Left hindlimb (tissue), 1 donor: ENCODE data around the gene RBL2.

Experiments
- DNase-seq: peaks from one replicate; pipeline ENCODE4 v3.0.0-alpha.2; 2018

RBL2 gene

DNA sequence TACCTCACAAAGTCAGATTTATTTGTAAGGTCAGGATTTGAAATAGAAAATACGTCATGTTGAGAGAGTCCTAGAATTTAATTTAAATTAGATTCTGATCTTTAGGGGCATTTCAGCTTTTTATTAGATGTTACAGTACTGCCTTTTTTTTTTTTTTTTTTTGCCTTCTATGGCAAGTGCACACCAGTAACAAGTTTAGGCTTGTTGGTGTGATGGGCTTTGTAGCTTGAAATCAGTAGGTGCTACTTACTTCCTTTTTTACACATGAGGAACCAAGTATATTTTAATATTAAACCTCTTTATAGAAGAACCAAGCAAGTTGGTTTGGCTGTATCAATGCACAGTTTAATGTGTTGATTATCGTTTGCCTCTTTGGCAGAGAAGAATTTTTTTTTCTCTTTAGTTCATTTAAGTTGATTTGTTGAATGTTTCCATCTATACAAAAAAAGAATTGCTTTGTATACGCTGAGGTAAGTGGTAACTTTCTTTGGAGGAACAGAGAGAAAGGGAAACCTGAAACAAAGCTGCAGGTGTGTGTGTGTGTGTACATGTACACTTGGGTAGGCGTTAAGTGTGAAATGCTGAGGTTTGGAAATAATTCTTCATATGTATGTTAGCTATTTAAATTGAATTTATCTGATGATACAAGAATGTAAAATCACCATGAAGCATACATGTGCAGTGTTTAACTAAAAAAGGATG is 15.7 kb downstream of the RBL2 start:
- DNase-seq = no peak

DNA sequence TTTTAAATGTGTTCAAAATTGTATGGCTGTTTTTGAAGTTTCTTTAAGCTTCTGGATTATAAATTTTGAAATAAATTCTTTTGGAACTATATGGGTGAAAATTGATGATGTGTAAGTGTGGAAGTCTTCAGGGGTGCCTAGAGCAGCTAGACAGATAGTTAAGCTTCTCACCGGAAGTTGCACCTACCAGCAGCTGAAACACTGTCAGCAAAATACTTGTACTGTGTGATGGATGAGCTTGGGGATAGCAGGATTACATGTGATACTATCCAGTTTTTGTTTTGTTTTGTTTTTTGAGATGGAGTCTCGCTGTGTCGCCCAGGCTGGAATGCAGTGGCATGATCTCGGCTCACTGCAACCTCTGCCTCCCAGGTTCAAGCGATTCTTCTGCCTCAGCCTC is 19.7 kb downstream of the RBL2 start:
- DNase-seq = no peak

DNA sequence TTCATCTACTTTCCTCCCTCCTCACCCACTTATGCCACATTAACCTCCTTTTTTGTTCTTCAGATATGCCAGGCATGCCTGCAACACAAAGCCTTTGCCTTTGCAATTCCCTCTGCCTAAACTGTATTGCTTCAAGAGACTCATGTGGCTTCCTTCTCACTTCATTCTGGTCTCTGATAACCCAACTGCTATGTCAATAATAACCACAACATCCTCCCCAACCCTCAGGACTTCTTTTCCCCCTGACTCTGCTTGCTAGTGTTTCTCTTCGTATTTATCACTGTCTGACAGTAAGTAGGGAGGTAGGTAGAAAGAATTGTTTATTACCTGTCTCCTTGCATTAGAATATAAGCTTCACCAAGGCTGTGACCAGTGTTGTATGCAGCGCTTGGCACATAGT is 22.4 kb downstream of the RBL2 start:
- no peak for DNase-seq

DNA sequence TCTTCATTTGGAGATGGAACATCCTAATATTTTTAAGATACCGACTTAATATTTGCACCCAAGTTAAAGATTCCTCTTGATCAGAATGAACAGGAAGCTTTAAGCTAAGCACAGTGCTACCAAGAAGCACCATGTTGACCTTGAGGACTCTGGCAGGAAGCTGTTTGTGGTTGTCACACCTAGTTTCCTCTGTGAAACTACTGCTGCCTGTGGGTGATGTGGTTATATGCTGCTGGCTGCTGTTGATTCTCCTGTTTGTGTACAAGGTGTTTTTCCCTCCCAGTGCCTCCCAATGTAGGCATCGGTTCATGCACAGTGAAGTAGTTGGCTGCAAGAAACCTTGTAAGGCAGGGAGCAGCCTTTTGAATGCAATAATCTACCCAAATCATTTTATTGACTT is 23.4 kb downstream of the RBL2 start:
- DNase-seq = no peak

DNA sequence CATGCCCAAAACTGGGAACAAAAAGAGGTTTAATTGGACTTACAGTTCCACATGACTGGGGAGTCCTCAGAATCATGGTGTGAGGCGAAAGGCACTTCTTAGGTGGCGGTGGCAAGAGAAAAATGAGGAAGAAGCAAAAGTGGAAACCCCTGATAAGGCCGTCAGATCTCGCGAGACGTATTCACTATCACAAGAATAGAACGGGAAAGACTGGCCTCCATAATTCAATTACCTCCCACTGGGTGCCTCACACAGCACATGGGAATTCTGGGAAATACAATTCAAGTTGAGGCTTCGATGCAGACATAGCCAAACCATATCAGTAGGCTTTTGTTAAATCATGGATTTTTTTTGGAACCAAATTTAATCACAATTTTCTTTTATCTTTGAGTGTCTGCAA is 24.4 kb downstream of the RBL2 start:
- no peak for DNase-seq

DNA sequence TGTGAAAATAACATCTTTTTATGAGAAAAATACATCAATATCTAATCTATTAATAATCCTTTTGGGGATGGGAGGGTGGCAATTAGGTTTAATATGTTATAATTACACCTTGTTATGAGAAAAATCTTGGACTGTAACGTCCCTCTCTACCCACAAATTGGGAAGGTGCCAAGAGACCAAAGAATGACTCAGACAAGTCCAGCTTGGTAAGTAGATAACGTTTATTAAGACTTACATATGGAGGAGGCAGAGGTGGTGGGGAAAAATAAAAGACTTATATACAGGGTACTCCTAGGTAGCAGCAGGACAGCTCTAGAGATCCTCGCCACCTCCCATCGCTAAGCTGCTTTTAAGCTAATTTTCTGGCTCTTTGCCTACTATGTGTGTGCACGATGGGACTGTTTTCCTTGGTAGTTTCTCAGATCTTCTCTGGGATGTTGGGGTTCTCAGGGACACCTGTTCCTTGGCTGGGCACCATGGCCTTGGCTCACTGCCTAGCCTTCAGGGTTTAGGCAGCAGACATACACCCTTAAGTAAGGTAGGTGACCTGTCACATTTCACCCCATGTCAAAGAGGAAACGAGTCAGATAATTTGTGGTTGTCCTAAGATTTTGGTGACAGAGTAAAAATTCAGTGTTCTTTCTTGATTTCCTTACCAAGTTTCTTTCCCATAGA is 31.5 kb downstream of the RBL2 start:
- DNase-seq = no peak

DNA sequence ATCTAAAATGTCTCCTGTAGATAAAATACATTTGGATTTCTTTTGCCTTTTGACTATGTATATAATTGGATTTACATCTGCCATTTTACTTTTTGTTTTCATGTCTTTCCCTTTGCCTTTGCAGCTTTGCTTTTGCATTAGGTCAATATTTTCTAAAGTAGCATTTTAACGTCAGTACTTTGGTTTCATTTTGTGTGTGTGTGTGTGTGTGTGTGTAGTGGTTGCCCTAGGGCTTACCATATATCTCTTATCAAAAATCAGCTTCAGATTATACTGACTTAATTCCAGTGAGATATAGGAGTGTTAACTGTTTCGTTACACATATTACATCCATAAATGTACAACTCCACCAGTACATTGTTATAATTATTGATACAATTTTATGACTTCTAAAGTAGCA is 42.6 kb downstream of the RBL2 start:
- DNase-seq = no peak

DNA sequence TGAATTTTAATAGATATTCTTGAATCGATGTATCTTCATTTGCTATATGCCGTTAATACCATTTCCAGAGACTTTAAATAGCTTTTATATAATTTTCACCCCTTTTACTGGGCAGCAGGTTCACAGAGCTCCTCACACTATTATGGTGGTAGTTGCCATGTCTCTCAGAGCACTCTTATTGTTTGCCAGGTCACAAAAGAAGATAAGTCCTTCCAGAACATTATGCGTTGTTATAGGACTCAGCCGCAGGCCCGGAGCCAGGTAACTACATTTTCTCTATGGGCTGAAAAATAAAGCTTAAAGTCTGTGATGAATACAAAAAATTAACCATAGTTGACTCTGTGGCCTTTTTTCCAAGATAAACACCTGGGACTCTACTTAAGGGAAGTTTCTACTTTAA is 44.7 kb downstream of the RBL2 start:
- DNase-seq = no peak

DNA sequence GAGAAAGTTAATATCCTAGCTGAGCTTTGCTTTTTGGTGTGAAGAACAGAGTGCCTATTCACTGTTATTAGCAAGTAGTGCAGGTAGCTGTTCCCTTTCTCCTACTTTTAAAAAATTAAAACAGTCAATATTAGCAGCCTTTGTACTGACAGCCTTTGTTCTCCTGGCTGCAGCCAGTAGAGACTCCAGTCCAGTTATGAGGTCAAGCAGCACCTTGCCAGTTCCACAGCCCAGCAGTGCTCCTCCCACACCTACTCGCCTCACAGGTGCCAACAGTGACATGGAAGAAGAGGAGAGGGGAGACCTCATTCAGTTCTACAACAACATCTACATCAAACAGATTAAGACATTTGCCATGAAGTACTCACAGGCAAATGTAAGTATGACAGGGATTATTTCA is 46.1 kb downstream of the RBL2 start:
- no peak for DNase-seq

DNA sequence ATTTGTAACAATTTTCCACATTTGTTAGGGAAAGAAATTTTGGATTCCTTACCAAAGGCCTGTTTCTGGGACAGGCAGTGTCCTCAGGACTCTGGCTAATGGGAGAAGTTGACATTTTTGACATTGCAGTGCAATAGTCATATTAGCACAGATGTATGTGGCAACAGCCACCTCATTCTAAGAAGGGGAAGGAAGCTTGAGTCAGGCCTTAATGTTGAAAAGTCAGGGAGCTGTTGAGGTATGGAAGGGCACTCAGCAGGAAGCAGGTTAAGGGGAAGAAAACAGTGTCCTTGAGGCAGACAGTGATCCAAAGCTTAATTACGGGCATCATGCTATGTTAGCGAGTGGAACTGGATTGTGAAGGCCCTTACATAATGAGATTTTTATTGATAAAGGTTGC is 47.9 kb downstream of the RBL2 start:
- DNase-seq = no peak

DNA sequence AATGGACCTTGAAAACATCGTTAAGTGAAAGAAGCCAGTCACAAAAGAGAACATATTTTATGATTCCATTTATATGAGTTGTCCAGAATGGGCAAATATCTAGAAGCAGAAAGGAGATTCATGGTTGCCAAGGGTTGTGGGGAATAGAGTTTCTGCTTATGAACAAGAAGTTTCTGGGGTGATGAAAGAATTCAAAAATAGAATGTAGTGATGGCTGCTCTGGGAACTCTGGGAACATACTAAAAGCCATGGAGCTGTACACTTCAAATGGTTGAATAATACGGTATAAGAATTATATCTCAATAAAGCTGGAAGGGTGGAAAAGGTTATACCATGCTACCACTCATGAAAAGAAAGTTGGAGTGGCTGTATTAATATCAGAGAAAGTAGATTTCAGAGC is 50.3 kb downstream of the RBL2 start:
- DNase-seq = no peak

DNA sequence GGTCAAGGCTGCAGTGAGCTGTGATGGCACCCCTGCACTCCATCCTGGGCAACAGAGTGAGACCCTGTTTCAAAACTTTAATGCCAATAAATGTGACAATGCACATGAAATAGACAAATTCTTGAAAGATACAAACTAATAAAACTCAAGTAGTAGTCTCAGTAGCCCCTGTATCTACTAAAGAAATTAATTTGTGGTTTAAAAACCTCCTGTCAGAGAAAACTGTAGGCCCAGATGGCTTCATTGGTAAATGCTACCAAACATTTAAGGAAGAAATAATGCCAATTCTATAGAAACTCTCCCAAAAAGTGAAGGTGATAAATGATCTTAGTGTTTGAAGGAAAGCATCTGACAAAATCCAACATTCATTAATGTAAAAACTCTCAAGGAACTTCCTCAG is 52.0 kb downstream of the RBL2 start:
- DNase-seq = no peak

DNA sequence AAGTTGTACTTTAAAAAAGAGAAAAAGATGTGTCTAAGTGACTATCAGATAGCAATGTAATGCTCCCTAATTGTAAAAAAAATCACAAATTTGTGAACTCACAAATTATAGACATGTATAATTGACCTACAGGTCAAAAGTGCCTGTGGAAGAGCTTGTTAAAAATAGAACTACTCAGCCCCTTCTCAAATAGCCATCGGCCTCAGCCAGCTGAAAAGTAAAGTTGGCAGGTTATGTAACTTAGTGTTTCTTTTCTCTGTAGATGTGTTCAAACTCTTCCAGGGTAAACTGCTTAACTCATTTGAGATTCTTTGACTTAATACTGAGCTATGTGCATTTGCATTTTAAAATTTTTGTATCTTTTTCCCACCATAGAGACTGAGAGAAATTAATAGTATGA is 55.5 kb downstream of the RBL2 start:
- DNase-seq = no peak

DNA sequence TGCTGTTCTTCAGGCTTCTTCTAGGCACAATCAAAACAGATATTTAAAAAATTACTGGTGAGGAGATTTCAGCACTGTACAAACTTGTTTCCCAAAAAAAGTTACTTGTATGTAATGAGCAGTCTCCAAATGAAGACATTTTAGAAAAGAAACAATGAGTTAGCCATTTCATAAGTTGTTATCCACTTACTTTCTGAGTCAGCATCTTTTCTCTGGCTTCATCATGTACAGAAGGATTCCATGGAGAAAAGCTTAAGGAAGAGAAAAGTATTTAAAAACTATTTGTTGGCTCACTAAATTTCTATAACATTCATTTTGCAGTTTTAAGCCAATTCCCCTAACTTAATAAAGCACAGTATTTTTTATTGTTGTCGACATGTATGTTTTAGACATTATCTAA is 58.2 kb downstream of the RBL2 start:
- DNase-seq = no peak

DNA sequence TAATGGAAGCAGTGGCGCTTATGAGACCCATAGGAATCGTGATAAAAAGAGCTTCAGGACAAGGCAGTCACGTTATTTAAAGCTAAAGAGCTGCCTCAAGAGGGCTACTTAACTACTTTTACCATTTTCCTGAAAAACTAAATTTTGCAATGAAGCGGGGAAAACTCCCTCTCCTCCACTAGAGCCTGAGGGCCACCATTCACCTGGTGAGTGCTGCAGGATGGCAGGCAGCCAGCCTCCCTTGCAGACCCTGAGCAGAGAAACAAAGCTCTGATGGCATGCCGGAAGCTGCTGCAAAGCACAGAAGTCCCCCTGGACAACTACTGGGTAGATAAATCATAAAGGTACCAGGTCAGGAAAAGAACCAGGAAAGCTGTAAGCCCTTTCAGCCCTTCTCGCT is 60.4 kb downstream of the RBL2 start:
- DNase-seq = no peak

DNA sequence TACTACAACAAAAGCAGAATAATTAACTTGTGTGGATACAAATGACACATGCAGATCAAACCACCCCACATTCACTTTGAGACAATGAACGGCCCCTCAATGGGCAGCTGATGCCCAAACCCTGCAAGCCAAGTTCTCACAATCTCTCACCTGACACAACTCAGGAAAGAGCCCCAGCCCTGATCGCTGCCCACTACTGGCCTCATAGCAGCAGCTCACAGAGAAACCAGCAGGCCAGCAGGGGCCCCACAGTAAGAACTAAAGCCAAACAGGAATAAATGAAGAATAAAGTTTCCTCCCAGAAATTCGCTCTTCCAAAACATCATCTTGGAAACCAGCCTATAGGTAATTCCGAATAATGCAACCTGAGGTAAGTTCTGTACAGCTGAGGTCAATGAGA is 61.1 kb downstream of the RBL2 start:
- no peak for DNase-seq

DNA sequence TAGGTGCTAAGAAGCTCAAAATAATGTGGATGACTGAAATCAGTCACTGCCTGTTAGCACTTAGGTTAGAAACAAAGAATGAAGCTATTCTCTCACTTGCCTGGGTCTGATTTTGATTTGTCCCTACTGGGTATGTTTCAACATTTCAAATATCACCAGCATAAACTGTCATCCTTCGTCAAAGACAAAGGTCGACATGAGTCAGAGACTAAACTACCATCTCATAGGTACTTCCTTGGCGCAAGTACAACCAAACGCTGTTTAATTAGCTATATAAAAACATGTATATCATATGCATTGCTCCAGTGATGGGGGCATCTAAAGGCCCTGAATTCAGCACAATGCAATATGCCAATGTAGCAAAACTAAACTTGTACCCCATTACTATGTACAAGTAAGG is 64.7 kb downstream of the RBL2 start:
- DNase-seq = no peak

DNA sequence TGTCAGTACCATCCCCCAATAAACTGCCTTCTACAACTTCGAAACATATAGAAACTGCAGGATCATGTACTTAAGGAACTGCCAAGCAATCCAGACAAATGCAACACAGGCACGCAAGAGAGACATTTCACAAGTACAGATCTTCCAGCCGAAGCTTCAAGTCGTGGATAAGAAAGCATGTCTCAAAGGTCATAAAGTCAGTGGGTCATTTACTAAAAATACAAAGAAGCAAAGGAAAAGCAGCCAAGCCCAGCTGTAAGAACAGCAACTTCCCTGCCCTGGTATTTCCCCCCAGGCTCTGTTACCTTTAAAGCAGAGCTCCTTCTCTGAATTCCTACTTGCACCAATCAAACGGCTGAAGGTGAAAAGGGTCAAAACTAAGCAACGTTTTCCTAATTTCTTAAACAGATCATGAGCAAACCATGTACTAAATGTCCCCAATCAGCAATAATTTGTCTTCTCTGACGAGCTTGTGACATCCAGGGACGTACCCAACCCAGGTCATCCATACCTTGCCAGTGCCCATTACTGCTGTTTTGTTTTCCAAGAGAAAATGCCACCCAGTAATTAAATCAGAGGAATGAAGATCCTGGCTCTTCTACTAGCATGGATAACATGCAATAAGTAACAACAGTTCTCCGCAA is 67.1 kb downstream of the RBL2 start:
- DNase-seq = no peak

DNA sequence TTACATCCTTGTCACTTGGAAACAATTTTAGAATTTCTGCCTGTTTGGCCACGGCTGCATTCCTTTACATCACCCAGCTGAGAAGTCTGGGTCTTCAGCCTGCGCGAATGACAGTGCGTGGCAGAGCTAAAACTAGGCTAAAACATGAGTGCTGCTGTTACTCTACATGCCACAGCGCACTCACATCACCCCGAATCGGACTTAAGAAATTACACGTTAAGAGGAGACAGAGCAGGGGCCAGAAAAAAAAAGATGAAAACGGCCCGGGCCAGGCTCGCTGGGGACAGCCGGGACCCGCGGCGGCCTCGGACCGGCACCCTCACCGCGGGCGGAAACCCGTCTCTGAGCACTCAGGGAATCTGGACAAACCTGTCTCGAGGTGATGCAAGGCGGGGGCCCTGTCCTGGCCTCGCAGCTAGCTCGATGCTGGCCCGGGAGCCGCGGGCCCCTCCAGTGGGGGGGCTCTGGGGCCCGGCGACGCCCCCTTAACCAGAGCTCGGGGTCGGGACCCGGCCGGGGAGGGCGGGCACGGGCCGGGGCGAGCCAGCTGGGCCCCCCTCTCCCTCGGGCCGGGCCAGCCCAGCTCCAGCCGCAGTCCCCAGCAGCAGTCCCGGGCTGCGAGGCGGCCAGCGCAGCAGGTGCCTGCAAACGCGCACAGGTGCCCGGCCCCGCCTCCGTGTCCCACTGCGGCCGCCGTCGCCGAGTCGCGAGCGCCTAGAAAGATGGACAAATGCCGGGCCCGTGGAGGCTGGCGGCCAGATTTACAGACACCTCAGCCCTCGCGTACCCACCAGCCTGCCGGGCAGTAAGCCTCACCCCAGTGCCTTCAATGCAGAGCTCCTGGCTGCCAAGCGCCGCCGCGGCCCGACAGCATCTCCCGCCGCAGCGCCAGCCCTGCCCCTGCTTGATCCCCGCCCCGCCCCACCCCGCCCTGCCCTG is 68.3 kb downstream of the RBL2 start, which contains the start of gene AKTIP:
Gene AKTIP (minus strand): TSS at position 879 of the 939 bp plus-strand sequence. CDS start 2,950 bp downstream, outside the sequence.
- peak; percentile 40 for DNase-seq

DNA sequence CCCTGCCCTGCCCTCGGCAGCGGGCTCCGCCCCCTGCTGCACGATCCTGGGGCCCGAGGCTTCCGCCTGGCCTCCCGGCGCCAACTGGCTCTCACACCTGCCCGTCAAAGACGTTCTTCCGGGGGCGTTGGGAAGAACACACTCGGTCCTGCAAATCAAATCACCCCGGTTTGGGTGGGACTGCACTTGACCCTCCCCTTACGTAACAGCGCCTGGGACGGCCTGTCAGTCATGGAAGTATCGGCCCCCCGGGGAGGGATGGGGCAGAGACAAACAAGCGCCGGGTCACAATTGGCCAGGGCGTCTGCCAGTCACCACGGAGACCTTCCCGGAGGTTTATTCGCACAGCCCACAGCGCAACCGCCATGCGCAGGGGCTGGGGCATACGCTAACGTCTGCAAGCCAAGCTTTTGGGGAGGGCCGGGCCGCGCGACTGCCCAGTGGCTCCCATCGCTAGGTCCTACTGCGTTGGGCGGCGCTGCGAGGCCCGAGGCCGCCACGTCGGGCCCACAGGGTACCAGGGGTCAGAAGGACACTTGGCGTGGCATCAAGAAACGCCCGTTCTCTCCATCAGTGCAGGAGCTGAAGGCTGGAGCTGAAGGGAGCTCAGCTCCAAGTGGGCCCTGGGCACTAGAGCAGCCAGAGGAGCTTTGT is 69.1 kb downstream of the RBL2 start:
- peak; percentile 100 for DNase-seq

DNA sequence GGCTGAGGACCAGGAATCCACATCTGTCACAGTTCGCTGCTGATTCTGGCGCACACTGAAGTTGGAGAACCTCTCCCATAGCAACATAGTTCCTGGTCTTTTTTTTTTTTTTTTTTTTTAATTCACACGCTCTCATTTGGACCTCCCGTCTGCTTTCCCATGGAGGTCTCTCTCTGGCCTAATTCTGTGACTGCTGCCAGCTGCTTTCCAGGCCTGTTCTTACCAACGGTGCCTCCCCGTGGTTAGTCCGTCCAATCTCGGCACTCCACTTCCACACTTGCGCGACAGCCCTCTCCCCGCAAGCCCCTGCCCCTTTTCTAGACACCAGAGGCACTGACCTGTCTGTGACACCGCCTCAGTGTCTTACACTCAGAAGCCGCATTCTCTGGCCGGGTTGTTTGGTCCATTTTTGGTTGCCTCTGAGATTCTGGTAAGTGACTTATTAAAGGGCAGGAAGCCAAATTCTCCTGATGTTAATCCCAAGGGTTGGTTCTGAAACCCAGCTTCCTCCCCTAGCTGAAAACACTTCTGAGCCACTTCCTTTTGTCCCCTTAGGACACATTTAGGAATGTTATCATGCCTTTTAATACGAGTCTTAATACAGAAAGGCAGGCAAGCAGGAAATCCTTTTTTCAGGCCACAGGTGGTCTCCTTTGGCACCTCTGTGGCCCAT is 69.9 kb downstream of the RBL2 start:
- peak; percentile 78 for DNase-seq

DNA sequence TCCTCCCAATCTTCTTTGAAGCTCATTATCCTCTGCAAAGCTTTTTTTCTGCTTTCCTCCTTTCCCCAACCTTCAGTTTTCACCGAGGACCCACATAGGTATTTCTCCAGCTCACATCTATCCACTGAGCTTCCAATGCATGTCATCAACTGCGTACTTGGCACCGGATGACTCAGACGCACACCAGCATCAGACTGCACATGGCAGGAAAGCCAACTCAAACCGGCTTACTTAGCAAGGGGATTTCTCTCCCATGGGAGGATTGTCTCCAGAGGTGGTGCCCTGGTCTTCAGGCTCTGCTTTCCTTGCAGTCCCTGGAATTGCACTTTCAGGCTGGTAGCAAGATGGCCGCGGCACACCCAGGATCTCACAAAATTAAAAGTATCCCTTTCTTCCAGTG is 70.4 kb downstream of the RBL2 start:
- no peak for DNase-seq
